ENCODE data around the gene GJB5. TPM values are rescaled to one million over a fixed set of nuclear protein-coding genes. Genes with fewer than 3 reads are reported as not detected.

Gene GJB5
- total RNA-seq, 1 experiment from 2014 or later: not detected

- no peaks in the 10 kb centered on the region for H3K9me3 ChIP-seq
- POLR2A ChIA-PET: no interaction called here
- Mint-ChIP-seq H3K9me3 (ENCODE audit: unreplicated experiment) (no peaks in the 10 kb centered on the region), H3K4me3 (ENCODE audit: unreplicated experiment) (no peak overlapping the region), H3K27ac (ENCODE audit: unreplicated experiment) (no peak overlapping the region), H3K4me1 (ENCODE audit: low read depth, unreplicated experiment) (no peaks in the 10 kb centered on the region), H3K27me3 (ENCODE audit: insufficient read depth, unreplicated experiment) (peaks cover 4% of the 10 kb centered on the region), H3K36me3 (ENCODE audit: insufficient read depth, unreplicated experiment) (no peaks in the 10 kb centered on the region)
- DNase-seq: no peak
- H3K4me1 ChIP-seq: no peaks in the 10 kb centered on the region
- intact Hi-C loops (cut with micrococcal nuclease; ENCODE audit: unreplicated experiment): no loop called here
- H3K27me3 ChIP-seq (replicated peaks; ENCODE audit: control insufficient read depth, insufficient read depth, low read length): no peaks in the 10 kb centered on the region
- H3K4me3 ChIP-seq (ENCODE audit: low read depth, low read length): no peak overlapping the region
- H3K36me3 ChIP-seq (ENCODE audit: control insufficient read depth, insufficient read depth, low read length): no peaks in the 10 kb centered on the region
- TF ChIP-seq, protein P1, sequence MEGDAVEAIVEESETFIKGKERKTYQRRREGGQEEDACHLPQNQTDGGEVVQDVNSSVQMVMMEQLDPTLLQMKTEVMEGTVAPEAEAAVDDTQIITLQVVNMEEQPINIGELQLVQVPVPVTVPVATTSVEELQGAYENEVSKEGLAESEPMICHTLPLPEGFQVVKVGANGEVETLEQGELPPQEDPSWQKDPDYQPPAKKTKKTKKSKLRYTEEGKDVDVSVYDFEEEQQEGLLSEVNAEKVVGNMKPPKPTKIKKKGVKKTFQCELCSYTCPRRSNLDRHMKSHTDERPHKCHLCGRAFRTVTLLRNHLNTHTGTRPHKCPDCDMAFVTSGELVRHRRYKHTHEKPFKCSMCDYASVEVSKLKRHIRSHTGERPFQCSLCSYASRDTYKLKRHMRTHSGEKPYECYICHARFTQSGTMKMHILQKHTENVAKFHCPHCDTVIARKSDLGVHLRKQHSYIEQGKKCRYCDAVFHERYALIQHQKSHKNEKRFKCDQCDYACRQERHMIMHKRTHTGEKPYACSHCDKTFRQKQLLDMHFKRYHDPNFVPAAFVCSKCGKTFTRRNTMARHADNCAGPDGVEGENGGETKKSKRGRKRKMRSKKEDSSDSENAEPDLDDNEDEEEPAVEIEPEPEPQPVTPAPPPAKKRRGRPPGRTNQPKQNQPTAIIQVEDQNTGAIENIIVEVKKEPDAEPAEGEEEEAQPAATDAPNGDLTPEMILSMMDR (IDR thresholded peaks at IDR 0.05; ENCODE audit: insufficient read depth in 1 of 2, low read depth in 1 of 2, low read length in 1 of 2, severe bottlenecking in 1 of 2, unreplicated experiment in 1 of 2): no peak
- BruUV-seq (replicated peaks): no TSS peak
- CTCF ChIA-PET: no interaction called here
Observed at GRCh38 chr1:34712007-34712688, 42.7 kb upstream of the GJB5 start.

DNA sequence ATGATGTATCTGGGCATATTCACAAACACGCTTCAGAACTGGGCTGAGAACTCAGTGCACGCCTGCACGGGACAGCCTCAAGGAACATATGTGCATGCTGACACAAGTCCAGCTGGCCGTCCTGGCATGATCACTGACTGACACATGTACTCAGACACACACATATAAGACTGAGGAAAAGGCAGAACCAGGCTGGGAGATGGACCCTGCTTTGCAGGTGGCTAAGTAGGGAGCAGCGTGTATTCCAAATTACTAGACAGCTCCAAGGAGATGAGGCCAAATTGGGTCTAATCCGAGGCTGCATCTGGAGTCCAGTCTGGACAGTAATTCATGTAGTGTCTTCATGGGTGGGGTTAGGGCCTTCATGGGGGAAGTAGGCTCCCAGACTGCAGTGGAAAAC lies 41.4 kb upstream of the GJB5 start:
- H3K4me1 ChIP-seq: no peaks in the 10 kb centered on the region
- H3K4me3 ChIP-seq (ENCODE audit: low read depth, low read length): no peak overlapping the region
- Mint-ChIP-seq H3K4me3 (ENCODE audit: unreplicated experiment) (no peak overlapping the region), H3K27ac (ENCODE audit: unreplicated experiment) (no peak overlapping the region), H3K36me3 (ENCODE audit: insufficient read depth, unreplicated experiment) (no peaks in the 10 kb centered on the region), H3K27me3 (ENCODE audit: insufficient read depth, unreplicated experiment) (peaks cover 6% of the 10 kb centered on the region), H3K4me1 (ENCODE audit: low read depth, unreplicated experiment) (no peaks in the 10 kb centered on the region), H3K9me3 (ENCODE audit: unreplicated experiment) (no peaks in the 10 kb centered on the region)
- ChIA-PET POLR2A (no interaction called here), CTCF (no interaction called here)
- BruUV-seq (replicated peaks): no TSS peak
- H3K27me3 ChIP-seq (replicated peaks; ENCODE audit: control insufficient read depth, insufficient read depth, low read length): no peaks in the 10 kb centered on the region
- H3K9me3 ChIP-seq: no peaks in the 10 kb centered on the region
- TF ChIP-seq, protein P1 (IDR thresholded peaks at IDR 0.05; ENCODE audit: insufficient read depth in 1 of 2, low read depth in 1 of 2, low read length in 1 of 2, severe bottlenecking in 1 of 2, unreplicated experiment in 1 of 2): no peak
- H3K36me3 ChIP-seq (ENCODE audit: control insufficient read depth, insufficient read depth, low read length): no peaks in the 10 kb centered on the region
- intact Hi-C loops (cut with micrococcal nuclease; ENCODE audit: unreplicated experiment): no loop called here
- DNase-seq: no peak

DNA sequence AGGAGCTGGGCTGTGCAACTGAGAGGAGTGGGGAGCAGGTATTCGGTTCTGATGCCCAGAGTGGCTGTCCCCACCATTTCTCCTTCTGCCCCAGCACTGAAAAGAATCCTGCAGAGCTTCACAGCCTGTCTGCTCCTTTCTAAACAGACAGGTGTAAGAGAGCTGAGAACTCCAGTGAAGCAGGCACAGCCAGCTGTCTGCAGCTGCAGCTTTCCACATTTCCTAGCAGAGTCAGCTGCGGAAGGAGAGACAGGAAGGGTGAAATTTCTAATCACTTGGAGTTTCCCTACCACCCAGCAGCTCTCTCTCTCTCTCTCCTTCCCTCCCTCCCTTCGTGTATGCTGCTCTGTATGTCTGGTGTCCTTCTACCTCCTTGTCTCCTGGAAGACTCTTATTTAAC lies 40.5 kb upstream of the GJB5 start:
- no peak overlapping the region for H3K27ac Mint-ChIP-seq (ENCODE audit: unreplicated experiment)
- H3K27me3 ChIP-seq (replicated peaks; ENCODE audit: control insufficient read depth, insufficient read depth, low read length): no peaks in the 10 kb centered on the region
- no peaks in the 10 kb centered on the region for H3K36me3 ChIP-seq (ENCODE audit: control insufficient read depth, insufficient read depth, low read length)
- no peak overlapping the region for H3K4me3 ChIP-seq (ENCODE audit: low read depth, low read length)
- H3K36me3 Mint-ChIP-seq (ENCODE audit: insufficient read depth, unreplicated experiment): no peaks in the 10 kb centered on the region
- no peak overlapping the region for H3K4me3 Mint-ChIP-seq (ENCODE audit: unreplicated experiment)
- POLR2A ChIA-PET: no interaction called here
- BruUV-seq (replicated peaks): no TSS peak
- no peaks in the 10 kb centered on the region for H3K9me3 ChIP-seq
- no peaks in the 10 kb centered on the region for H3K4me1 Mint-ChIP-seq (ENCODE audit: low read depth, unreplicated experiment)
- peaks cover 3% of the 10 kb centered on the region for H3K27me3 Mint-ChIP-seq (ENCODE audit: insufficient read depth, unreplicated experiment)
- CTCF ChIA-PET: no interaction called here
- TF ChIP-seq, protein P1 (IDR thresholded peaks at IDR 0.05; ENCODE audit: insufficient read depth in 1 of 2, low read depth in 1 of 2, low read length in 1 of 2, severe bottlenecking in 1 of 2, unreplicated experiment in 1 of 2): no peak
- DNase-seq: no peak
- no peaks in the 10 kb centered on the region for H3K9me3 Mint-ChIP-seq (ENCODE audit: unreplicated experiment)
- intact Hi-C loops (cut with micrococcal nuclease; ENCODE audit: unreplicated experiment): no loop called here
- H3K4me1 ChIP-seq: no peaks in the 10 kb centered on the region

Data from Caco-2 (cell line).